ENCODE data around the gene ZGPAT.

Gene ZGPAT

GRCh38 chr20:63735859-63736718 lies 28.2 kb downstream of the ZGPAT start, which contains the start of gene LIME1:
Gene LIME1, plus strand, starts transcription at chr20:63736664. Its CDS starts 886 bp downstream, at chr20:63737550.
- no peak for TF ChIP-seq CTCF (conservative IDR thresholded peaks at IDR 0.05)
- H3K27ac ChIP-seq: no peak within 1 kb of the TSS

- no peak overlapping the region for H3K27ac ChIP-seq
Measured at GRCh38 chr20:63736893-63737694, 29.3 kb downstream of the ZGPAT start.

GRCh38 chr20:63737695-63737944 lies 29.8 kb downstream of the ZGPAT start:
- no peak for TF ChIP-seq CTCF (conservative IDR thresholded peaks at IDR 0.05)
- H3K27ac ChIP-seq: no peak overlapping the region

More at GRCh38 chr20:63736893-63737694, 29.3 kb downstream of the ZGPAT start:
- TF ChIP-seq CTCF (conservative IDR thresholded peaks at IDR 0.05): no peak

GRCh38 chr20:63737945-63738686 lies 30.3 kb downstream of the ZGPAT start:
- peak overlapping the region; percentile 95 for H3K27ac ChIP-seq
- no peak for TF ChIP-seq CTCF (conservative IDR thresholded peaks at IDR 0.05)

GRCh38 chr20:63738687-63739129 lies 30.9 kb downstream of the ZGPAT start:
- peak overlapping the region; percentile 95 for H3K27ac ChIP-seq

GRCh38 chr20:63739130-63740069 lies 31.6 kb downstream of the ZGPAT start, which contains the start of gene SLC2A4RG:
Gene SLC2A4RG, plus strand, starts transcription at chr20:63739776. Its CDS starts 137 bp downstream, at chr20:63739913.
- TF ChIP-seq CTCF (conservative IDR thresholded peaks at IDR 0.05): no peak
- peak within 1 kb of the TSS; percentile 95 for H3K27ac ChIP-seq

More at GRCh38 chr20:63738687-63739129, 30.9 kb downstream of the ZGPAT start:
- no peak for TF ChIP-seq CTCF (conservative IDR thresholded peaks at IDR 0.05)
